OCI-M2 (cell line): Measurements from ENCODE around the gene ELAC2.

Experiments used
- DNase-seq: peaks from one replicate; lab custom pipeline; 2025; ENCODE audit not compliant: unreplicated experiment; lab: John Stamatoyannopoulos, UW

The ELAC2 gene

DNA sequence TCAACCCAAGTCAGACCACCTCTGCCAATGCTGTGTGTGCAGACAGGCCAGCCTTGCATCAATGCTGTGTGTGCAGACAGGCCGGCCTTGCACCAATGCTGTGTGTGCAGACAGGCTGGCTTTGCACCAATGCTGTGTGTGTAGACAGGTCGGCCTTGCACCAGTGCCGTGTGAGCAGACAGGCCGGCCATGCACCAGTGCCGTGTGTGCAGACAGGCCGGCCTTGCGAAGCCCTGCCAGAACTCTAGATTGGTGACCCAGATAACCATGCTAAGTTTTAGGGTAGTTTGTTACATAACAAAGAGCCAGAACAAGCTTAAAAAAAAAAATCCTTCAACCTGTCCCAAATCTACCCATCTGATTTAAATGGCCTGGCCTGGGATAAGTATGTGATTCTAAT is 54.3 kb downstream of the ELAC2 start:
- DNase-seq = no peak

DNA sequence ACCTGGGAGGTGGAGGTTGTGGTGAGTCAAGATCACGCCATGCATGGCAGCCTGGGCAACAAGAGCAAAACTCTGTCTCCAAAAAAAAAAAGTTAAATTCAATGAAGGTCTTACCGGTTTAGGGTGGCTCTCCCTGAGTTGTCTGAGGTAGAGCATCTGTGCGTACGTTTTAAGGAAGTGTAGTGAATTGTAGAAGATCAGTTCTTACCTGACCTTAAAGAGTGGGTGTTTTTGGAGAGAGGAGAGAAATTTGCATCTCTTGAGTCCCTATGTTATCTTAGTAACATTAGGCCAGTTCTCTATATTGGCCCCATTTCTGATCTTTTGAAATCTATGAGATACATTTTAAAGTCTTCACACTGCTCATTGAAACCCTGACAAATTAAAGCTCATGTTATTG is 56.2 kb downstream of the ELAC2 start:
- no peak for DNase-seq

DNA sequence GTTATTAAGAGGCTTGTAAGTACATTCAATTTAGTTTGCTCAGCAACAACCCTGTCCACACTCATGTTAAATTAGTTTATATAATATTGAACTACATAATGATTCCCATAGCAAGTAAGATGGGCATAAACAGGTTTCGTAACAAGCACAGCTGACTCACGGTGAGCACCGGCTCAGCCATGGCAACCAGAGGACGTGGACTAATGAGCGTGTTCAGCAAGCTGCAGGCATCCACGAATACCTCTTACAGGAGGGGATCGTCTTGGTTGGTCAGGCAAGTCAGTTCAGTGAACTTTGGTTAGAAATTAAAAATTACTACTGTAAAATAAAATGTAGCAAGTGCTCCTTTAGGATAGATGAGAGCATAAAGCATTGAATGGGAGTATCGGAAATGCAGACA is 58.4 kb downstream of the ELAC2 start:
- no peak for DNase-seq

DNA sequence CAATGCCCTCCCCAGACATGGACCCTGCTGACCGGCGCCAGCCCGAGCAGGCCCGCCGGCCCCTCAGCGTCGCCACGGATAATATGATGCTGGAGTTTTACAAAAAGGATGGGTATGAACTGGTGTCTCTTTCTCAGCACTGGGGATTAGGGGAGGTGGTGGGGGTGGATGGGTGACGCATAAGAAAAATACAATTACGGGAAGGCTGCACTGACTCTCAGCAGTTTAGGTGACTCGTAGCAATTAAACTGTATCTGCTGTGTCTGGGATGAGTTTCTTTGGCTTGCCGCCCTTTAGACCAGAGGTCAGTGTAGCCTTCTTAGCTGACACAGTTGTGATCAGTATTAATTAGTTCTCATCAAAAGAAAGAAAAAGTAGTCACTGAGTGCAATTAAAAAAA is 59.0 kb downstream of the ELAC2 start:
- no peak for DNase-seq

DNA sequence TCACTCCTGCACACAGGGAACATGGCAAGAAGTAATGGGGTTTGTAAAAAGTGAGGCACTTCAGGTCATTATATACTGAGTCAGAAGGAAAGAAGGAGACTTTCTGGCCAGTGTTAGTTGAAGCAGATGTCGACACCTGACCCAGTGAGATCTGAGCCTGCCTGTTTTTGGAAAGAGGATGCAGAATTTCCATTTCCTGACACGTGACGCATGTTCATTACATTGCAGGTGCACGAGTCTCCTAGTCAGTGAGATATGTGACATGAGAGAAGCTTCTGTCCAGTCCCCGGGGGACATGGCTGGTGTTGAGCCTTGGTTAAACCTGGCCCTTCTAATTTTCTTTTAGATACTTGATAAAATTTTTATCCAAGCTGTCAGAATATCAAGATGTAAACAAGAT is 62.3 kb downstream of the ELAC2 start:
- no peak for DNase-seq

DNA sequence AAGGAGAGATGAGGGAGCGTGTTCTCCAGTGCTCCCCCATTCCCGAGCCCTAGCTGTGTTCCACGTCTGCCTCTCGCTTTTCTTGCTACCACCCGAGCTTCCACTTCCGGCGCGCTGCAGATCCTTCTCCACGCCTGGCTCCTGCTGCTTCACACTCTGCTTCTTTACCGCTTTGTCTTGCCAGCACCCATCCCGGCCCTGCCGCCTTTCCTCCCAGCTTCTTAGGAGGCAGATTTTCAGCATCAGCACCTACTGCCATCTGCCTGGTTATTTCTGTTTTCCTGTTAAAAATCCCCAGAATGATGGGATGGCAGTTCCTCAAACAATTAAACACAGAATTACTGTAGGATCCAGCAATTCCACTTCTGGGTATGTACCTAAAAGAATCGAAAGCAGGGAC is 64.7 kb downstream of the ELAC2 start:
- DNase-seq = no peak

DNA sequence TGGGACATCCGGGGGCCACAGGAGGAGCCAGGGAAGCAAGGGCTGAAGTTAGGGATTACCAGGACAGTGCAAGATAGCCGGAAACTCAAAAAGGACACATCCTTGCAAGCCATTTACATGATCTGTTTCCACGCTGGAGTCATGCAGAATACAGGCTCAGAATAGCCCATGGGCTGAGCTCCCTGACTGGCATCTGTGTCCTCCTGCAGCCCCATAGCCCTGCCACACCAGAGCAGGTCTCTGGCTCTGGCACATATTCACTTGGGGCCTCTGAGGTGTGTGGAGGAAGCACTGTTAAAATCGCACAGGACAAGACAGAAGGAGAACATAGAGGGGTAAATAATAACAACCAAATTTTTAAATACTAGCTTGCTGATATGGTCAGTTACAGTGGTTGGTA is 65.8 kb downstream of the ELAC2 start:
- DNase-seq = no peak

DNA sequence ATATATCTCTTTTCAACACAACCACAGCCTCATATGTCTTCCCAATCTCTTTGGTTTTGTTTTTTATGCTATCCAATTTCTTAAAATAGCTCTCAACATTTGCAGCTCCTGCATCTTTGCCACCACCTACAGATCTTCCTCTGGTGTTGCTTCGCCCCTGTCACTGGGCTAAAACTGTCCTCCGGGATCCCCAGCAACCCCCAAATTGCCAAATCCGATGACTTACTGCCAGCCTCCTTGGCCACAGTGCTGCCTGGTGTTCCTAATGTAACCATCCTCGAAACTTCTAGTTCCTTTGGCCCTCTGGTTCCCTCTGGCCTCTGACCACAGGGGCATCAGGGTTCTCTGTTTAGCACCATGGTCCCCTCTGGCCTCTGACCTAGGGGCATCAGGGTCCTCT is 70.8 kb downstream of the ELAC2 start:
- no peak for DNase-seq
